ENCODE data around the gene ALDH1L1.

- TF ChIP-seq CTCF (conservative IDR thresholded peaks at IDR 0.05; ENCODE audit: low read depth, low read length) = no peak
- TF ChIP-seq EZH2phosphoT487 (IDR thresholded peaks at IDR 0.05; ENCODE audit: borderline replicate concordance, low read length) = no peak
- no peak for TF ChIP-seq EZH2 (IDR thresholded peaks at IDR 0.05; ENCODE audit: low read length, unreplicated experiment)
These were observed at the start of gene ALDH1L1 for GRCh38 chr3:126180477-126181397.

Data from PC-3 (cell line).